Effector memory CD8-positive, alpha-beta T cell (primary cell): ENCODE results near the gene PDE6C.

Experiments used
- ATAC-seq: fragments of 150-1000 bp; cut with Tn5 transposase; replicated peaks from 2 replicates; pipeline ENCODE4 v1.10.0; 2021; ENCODE audit warnings: mild to moderate bottlenecking, moderate library complexity
- DNase-seq, 3 experiments: peaks; one replicate each; pipeline ENCODE4 v3.0.0; 2021
- H3K27ac Mint-ChIP-seq, 2 donors: one replicate each; pipeline ENCODE4 v1.8.0; 2022; ENCODE audit warnings: mild to moderate bottlenecking in 2 of 2, mixed read lengths in 2 of 2, moderate library complexity in 2 of 2
- H3K27me3 Mint-ChIP-seq, 2 donors: one replicate each; pipeline ENCODE4 v1.8.0; 2022; ENCODE audit warnings: mixed read lengths in 2 of 2
- H3K36me3 Mint-ChIP-seq: one replicate; pipeline ENCODE4 v1.8.0; 2022; ENCODE audit warnings: mild to moderate bottlenecking, moderate library complexity, mixed read lengths; ENCODE audit not compliant: insufficient read depth
- H3K4me1 Mint-ChIP-seq, 2 donors: one replicate each; pipeline ENCODE4 v1.8.0; 2022; ENCODE audit warnings: low read depth in 2 of 2, mixed read lengths in 2 of 2
- H3K4me3 Mint-ChIP-seq, 2 donors: one replicate each; pipeline ENCODE4 v1.8.0; 2022; ENCODE audit warnings: mild to moderate bottlenecking in 2 of 2, mixed read lengths in 2 of 2, moderate library complexity in 2 of 2
- H3K9me3 Mint-ChIP-seq, 2 donors: one replicate each; pipeline ENCODE4 v1.8.0; 2022; ENCODE audit warnings: mixed read lengths in 2 of 2

PDE6C gene

GRCh38 chr10:93579985-93580711 lies 32.2 kb upstream of the PDE6C start:
- no peaks in the 10 kb centered on the region for H3K4me1 Mint-ChIP-seq
- DNase-seq (no peak), ATAC-seq (no peak)
- no peak overlapping the region for H3K27ac Mint-ChIP-seq
- no peak overlapping the region for H3K4me3 Mint-ChIP-seq
- no peaks in the 10 kb centered on the region for H3K36me3 Mint-ChIP-seq
- peaks cover 19 to 42% of the 10 kb centered on the region in 2 donors for H3K27me3 Mint-ChIP-seq
- peaks cover 6 to 7% of the 10 kb centered on the region in 2 donors for H3K9me3 Mint-ChIP-seq

- H3K27ac Mint-ChIP-seq, result no peak overlapping the region
- H3K27me3 Mint-ChIP-seq, result peaks cover 12 to 43% of the 10 kb centered on the region in 2 donors
- H3K36me3 Mint-ChIP-seq, result no peaks in the 10 kb centered on the region
- ATAC-seq (no peak), DNase-seq (no peak)
- peaks cover 6 to 7% of the 10 kb centered on the region in 2 donors for H3K9me3 Mint-ChIP-seq
- no peaks in the 10 kb centered on the region for H3K4me1 Mint-ChIP-seq
- no peak overlapping the region for H3K4me3 Mint-ChIP-seq
Measured at GRCh38 chr10:93580828-93581227, 31.5 kb upstream of the PDE6C start.

- ATAC-seq (no peak), DNase-seq (no peak)
- H3K4me1 Mint-ChIP-seq, result no peaks in the 10 kb centered on the region
- peaks cover 6 to 7% of the 10 kb centered on the region in 2 donors for H3K9me3 Mint-ChIP-seq
- no peak overlapping the region for H3K27ac Mint-ChIP-seq
- H3K27me3 Mint-ChIP-seq, result peaks cover 20 to 59% of the 10 kb centered on the region in 2 donors
- no peaks in the 10 kb centered on the region for H3K36me3 Mint-ChIP-seq
- H3K4me3 Mint-ChIP-seq, result no peak overlapping the region
Measured at GRCh38 chr10:93584445-93584844, 27.9 kb upstream of the PDE6C start.

GRCh38 chr10:93589648-93590562 lies 22.4 kb upstream of the PDE6C start:
- DNase-seq (no peak), ATAC-seq (no peak)
- Mint-ChIP-seq H3K27me3 (peaks cover 18 to 60% of the 10 kb centered on the region in 2 donors), H3K4me1 (no peaks in the 10 kb centered on the region), H3K36me3 (no peaks in the 10 kb centered on the region), H3K9me3 (no peaks in the 10 kb centered on the region), H3K4me3 (no peak overlapping the region), H3K27ac (no peak overlapping the region)

GRCh38 chr10:93590638-93591037 lies 21.7 kb upstream of the PDE6C start:
- Mint-ChIP-seq H3K36me3 (no peaks in the 10 kb centered on the region), H3K4me3 (no peak overlapping the region), H3K27me3 (peaks cover 18 to 53% of the 10 kb centered on the region in 2 donors), H3K4me1 (no peaks in the 10 kb centered on the region), H3K9me3 (no peaks in the 10 kb centered on the region), H3K27ac (no peak overlapping the region)
- DNase-seq (no peak), ATAC-seq (no peak)

- Mint-ChIP-seq H3K4me1 (no peaks in the 10 kb centered on the region), H3K27me3 (peaks cover 18 to 47% of the 10 kb centered on the region in 2 donors), H3K36me3 (no peaks in the 10 kb centered on the region), H3K4me3 (no peak overlapping the region), H3K9me3 (no peaks in the 10 kb centered on the region), H3K27ac (no peak overlapping the region)
- ATAC-seq, result no peak
- DNase-seq, result no peak
Measured at GRCh38 chr10:93591065-93591808, 21.1 kb upstream of the PDE6C start.

- Mint-ChIP-seq H3K9me3 (no peaks in the 10 kb centered on the region), H3K4me3 (no peak overlapping the region), H3K36me3 (no peaks in the 10 kb centered on the region), H3K27me3 (peaks cover 16 to 34% of the 10 kb centered on the region in 2 donors), H3K4me1 (no peaks in the 10 kb centered on the region), H3K27ac (no peak overlapping the region)
- ATAC-seq (no peak), DNase-seq (no peak)
Measured at GRCh38 chr10:93593254-93593653, 19.1 kb upstream of the PDE6C start.

GRCh38 chr10:93593749-93594148 lies 18.6 kb upstream of the PDE6C start:
- Mint-ChIP-seq H3K4me3 (no peak overlapping the region), H3K36me3 (no peaks in the 10 kb centered on the region), H3K27me3 (peaks cover 11 to 29% of the 10 kb centered on the region in 2 donors), H3K9me3 (no peaks in the 10 kb centered on the region), H3K27ac (no peak overlapping the region), H3K4me1 (no peaks in the 10 kb centered on the region)
- DNase-seq (no peak), ATAC-seq (no peak)

GRCh38 chr10:93594518-93594917 lies 17.8 kb upstream of the PDE6C start:
- Mint-ChIP-seq H3K27ac (no peak overlapping the region), H3K27me3 (peaks cover 5 to 26% of the 10 kb centered on the region in 2 donors), H3K9me3 (no peaks in the 10 kb centered on the region), H3K4me3 (no peak overlapping the region), H3K36me3 (no peaks in the 10 kb centered on the region), H3K4me1 (no peaks in the 10 kb centered on the region)
- ATAC-seq (no peak), DNase-seq (no peak)

GRCh38 chr10:93595378-93596161 lies 16.8 kb upstream of the PDE6C start:
- ATAC-seq (no peak), DNase-seq (no peak)
- H3K36me3 Mint-ChIP-seq, result no peaks in the 10 kb centered on the region
- H3K27me3 Mint-ChIP-seq, result peaks cover 10 to 26% of the 10 kb centered on the region in 2 donors
- no peak overlapping the region for H3K27ac Mint-ChIP-seq
- H3K9me3 Mint-ChIP-seq, result no peaks in the 10 kb centered on the region
- no peaks in the 10 kb centered on the region for H3K4me1 Mint-ChIP-seq
- no peak overlapping the region for H3K4me3 Mint-ChIP-seq

- no peak overlapping the region for H3K27ac Mint-ChIP-seq
- ATAC-seq (no peak), DNase-seq (no peak)
- H3K27me3 Mint-ChIP-seq, result peaks cover 9 to 20% of the 10 kb centered on the region in 2 donors
- no peak overlapping the region for H3K4me3 Mint-ChIP-seq
- H3K4me1 Mint-ChIP-seq, result no peaks in the 10 kb centered on the region
- no peaks in the 10 kb centered on the region for H3K9me3 Mint-ChIP-seq
- no peaks in the 10 kb centered on the region for H3K36me3 Mint-ChIP-seq
Measured at GRCh38 chr10:93596539-93596938, 15.8 kb upstream of the PDE6C start.

- Mint-ChIP-seq H3K9me3 (no peaks in the 10 kb centered on the region), H3K4me1 (no peaks in the 10 kb centered on the region), H3K4me3 (no peak overlapping the region), H3K27ac (no peak overlapping the region), H3K36me3 (no peaks in the 10 kb centered on the region), H3K27me3 (peaks cover 15 to 25% of the 10 kb centered on the region in 2 donors)
- DNase-seq (no peak), ATAC-seq (no peak)
Measured at GRCh38 chr10:93597075-93597599, 15.2 kb upstream of the PDE6C start.
